ENCODE data around the gene TEX261.

Gene TEX261

DNA sequence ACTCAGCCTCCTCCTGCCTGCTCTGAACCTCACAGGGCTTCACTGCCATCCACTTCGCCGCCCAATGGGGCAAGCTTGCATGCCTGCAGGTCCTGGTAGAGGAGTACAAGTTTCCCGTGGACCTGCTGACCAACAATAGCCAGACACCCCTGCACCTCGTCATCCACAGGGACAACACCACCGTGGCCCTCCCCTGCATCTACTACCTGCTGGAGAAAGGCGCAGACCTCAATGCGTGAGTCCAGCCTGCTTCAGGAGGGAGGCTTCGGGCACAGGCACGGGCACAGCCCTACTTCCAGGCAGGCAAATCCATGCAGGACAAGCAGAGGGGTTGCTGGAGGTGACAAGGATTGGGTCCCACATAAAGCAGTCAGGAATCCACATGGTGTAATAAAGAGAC lies 15.0 kb downstream of the TEX261 start:
- DNase-seq, result no peak

DNA sequence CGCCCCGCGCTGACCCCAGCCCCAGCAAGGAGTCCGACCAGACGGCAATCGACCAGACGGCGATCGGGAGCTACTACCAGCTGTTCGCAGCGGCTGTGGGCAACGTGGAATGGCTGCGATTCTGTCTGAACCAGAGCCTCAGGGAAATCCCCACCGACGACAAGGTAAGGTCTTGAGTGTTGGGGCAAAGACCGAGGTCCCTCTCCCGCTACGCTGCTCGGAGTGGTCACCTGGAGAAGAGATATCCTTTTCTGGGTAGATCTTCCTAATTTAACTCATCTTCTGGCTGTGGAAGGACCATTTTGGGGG lies 15.5 kb downstream of the TEX261 start:
- DNase-seq, result no peak

DNA sequence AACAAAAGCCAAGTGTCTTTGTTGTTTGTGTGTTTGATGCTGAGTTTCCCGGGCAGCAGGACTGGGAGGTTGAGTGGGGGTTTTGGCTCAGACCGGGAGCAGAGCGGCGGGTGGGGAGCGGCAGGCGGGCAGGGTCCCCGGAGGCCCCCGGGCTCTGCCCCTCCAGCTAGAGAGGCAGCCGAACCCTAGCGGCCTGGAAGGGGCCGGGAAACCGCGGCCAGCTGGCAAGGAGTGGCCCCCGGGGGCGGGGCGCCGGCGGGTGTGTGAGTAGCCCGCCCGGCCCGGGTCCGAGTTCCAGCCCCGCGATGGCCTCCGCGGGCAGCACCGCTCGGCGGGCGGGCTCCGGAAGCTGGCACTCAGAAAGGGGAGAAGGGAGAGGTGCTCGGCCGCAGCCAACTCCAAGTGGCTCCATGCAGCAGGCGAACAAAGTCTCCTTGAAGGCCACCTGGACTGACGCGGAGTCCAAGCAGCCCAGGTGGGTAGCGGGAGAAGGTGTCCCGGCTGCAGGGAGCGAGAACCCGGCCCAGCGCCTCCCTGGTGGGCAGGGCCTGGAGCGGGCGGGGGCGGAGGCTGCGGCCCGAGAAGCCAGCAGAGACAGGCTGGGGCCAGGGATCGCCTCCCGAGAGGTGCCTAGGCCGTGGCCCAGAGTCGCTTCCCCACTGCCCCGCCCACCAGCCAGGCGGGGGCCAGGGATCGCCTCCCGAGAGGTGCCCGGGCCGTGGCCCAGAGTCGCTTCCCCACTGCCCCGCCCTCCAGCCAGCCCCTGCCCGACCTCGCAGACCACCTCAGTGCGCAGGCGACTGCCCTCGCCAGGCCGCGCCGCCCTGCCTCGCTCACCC lies 16.1 kb downstream of the TEX261 start, which contains the start of gene ANKRD53:
TSS of gene ANKRD53 (plus strand) at position 290 of the 839 bp plus-strand sequence. CDS start at position 306, 16 bp downstream.
- DNase-seq, result peak; percentile 73

DNA sequence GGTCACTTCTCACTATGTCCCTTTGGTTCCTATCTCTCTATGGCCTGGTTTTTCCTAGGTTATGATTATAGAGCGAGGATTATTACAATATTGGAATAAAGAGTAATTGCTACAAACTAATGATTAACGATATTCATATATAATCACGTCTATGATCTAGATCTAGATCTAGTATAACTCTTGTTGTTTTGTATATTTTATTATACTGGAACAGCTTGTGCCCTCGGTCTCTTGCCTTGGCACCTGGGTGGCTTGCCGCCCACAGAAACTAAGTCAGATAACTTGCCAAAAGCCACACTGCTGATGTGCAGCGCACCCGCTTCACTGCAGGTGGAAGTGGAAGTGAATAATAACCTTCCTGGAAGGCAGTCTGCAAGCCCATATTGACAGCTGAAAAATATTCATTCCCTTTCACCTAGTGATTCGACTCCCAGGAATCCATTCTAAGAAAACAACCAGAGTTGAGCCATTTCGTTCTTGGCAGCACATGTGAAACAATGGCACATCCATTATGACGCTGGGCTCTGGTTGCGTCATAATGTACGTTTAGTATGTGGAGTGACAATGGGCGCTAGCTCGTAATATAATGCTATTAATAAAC lies 17.0 kb downstream of the TEX261 start:
- peak; percentile 73 for DNase-seq

DNA sequence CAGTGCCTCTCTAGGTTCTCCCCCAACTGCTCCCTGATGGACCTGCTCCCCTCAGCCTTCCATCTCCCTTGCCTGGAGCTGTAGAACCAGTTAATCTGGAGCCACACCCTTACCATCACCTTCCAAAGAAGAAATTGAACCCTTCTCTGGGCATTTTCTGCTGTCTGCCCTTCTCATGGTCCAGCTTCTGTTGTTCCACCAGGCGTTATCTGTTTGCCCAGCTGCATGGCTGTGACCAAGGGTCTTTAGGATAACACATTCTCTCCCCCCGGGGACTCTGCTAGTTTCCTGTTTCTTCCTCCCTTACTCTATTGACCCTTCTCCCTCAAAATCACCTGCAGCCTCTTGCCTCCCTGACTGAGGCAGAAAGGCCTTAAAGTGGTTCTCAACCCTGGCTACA lies 19.4 kb downstream of the TEX261 start:
- no peak for DNase-seq

DNA sequence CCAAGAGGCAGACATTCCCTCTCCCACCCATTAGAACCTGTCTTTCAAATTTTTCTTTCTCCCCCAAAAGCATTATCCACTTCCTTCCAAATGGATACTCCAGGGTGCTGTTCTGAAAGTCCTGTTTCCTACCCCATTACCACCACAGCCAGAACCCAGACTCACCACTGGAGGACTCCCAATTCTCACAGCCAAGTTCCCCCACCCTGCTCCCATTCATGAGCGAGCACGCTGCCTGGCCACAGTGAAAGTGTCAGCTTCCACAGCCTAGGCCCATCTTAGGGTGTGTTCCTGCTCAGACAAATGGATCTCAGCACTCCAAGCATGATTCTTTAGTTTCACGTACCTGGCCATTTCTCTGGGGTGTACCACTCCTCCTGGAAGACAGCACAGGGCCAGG lies 20.1 kb downstream of the TEX261 start:
- no peak for DNase-seq

DNA sequence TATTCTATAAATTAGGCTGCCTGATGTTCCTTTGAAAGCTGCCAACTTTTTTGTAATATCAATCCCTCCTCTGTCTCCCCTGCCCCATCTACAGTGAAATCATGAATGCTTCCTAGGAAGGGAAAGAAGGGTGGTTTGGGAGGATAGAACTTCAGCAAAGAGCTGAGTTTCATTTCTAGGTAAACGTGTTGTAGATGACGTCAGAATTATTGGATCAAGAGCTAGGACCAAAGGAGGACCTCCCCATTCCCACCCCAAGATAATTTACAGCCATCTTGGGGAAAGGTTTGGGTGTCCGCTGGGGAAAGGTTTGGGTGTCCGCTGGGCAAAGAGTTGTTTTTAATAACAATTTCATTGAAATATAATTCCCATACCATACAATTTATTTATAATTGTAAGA lies 27.5 kb downstream of the TEX261 start:
- no peak for DNase-seq

DNA sequence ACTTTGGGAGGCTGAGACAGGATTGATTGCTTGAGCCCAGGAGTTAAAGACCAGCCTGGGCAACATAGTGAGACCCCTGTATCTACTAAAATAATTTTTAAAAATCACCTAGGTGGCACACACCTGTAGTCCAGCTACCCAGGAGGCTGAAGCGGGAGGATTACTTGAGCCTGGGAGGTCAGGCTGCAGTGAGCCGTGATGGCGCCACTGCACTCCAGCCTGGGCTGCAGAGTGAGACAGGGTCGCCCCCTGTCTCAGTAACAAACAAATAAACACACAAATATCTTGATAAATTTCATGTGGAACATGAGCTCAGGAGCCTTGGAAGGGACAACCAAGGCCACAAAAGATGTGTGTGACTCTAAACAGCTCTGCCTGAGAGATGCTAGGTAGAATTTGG lies 28.0 kb downstream of the TEX261 start:
- no peak for DNase-seq

DNA sequence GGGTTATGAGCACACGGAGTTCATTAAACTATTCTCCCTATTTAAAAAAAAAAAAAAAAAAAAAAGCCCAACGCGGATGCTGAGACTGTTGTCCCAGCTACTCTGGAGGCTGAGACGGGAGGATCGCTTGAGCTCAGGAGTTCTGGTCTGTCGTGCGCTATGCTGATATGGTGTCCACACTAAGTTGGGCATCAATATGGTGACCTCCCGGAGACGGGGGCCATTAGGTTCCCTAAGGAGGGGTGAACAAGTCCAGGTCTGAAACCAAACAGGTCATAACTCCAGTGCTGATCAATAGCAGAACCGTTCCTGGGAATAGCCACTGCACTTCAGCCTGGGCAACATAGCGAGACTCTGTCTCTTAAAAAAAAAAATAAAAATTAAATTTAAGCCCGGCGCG lies 29.2 kb downstream of the TEX261 start:
- no peak for DNase-seq

DNA sequence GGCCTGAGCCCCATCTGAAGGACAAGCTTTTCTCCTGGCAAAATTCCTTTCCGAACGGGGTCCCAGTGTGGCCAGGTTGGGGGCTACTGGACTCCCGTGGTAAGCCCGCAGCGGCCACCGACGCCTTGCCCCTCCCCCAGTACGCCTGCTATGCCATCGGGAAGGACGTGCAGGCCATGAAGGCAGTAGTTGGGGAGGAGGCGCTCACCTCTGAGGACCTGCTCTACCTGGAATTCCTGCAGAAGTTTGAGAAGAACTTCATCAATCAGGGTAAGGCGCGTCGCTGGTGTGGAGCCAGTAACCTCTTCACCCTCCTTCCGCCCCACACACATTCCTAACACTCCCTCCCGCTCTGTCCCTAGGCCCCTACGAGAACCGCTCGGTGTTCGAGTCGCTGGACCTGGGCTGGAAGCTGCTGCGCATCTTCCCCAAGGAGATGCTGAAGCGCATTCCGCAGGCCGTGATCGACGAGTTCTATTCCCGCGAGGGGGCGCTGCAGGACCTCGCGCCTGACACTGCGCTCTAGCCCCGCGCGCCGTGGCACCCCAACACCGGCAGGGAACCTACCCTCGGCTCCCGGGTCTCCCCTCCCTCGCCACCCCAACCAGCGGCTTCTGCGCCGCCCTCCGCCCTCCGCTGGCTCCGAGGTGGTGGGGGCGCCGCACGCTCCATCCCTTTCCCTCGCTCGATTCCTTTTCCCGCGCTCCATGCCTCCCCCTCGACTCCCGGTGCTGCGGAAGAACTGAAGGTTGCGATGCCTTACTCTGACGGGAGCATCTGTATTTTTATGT lies 29.9 kb downstream of the TEX261 start:
- DNase-seq, result no peak

DNA sequence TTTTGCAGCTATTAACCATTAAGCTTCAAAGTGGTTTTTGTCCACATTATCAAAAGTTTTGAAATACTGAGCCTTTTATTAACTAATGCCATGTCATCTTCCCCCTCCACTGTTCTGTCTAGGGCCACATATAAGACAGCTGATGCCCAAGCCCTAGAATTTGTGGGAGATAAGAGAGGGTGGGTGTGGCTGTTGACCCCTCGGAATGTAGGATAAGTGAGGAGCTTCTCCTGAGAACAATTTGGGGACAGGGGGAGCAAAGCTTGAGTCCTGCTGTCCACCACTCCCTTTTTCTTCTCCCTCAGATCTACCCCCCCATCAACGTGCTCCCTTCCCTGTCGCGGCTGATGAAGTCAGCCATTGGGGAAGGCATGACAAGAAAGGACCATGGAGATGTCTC lies 30.5 kb downstream of the TEX261 start:
- no peak for DNase-seq

DNA sequence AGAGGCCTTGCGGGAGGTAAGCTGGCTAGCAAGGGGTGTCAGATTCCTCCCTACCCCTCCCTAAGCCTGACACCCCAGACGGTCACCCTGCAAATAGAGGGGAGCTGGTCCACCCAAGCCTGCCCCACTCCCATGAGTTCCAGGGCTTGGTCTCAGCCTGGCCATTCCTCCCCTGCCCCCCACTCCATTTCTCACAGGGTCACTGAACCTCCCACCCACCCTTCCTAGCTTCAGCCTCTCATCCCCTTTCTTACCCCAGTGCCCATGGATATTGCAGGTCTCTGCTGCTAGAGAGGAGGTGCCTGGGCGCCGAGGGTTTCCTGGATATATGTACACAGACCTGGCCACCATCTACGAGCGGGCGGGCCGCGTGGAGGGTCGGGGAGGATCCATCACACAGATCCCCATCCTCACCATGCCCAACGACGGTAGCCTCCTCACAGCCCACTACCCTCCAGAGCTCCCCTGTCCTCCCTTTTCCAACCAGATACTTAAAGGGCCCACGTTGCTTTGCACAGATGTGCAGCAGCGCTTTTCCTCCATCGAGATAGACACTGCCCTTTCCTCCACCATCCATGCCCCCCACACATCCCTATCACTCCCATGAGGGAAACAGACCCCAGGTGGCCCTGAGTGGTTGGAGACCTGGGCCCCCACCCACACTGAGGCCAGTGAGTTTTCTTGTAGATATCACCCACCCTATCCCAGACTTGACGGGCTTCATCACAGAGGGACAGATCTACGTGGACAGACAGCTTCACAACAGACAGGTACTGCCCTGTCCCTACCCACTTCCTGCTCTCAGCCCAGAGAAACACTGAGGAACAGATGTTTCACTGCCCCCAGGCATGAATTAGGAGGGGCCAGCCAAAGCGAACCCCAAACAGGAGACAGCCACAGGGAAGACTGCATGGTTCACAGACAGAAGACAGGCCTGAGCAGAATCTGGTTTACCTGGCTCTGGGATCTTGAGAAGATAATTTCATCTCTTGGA lies 31.5 kb downstream of the TEX261 start:
- DNase-seq, result no peak

DNA sequence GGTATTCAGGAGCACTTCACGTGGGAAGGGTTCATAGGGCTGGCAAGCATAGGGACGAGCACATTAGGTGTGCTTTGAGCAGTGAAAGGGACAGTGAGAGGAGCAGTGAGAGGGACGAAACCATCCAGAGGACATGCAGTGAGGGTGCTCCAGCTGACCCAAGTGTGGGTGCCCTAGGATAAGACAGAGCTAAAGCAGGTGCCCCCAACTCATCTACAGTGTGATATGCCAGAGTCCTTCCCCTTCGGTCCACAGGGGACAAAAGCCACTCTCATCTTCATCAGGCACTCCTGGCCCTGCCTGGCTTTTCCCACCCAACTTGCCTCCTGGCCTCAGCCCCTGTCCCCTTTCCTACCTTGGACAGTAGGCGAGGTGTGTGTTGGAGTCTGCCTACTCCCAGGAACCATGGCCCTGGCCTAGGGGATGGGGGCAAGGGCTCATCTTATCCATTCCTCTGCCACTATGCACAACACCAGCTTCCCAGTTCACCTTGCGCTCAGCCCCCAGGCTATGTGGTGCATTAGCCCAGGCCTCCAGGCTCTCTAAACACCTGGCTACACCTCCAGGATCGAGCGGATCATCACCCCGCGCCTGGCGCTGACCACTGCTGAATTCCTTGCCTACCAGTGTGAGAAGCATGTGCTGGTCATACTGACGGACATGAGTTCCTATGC lies 32.3 kb downstream of the TEX261 start:
- DNase-seq, result no peak

DNA sequence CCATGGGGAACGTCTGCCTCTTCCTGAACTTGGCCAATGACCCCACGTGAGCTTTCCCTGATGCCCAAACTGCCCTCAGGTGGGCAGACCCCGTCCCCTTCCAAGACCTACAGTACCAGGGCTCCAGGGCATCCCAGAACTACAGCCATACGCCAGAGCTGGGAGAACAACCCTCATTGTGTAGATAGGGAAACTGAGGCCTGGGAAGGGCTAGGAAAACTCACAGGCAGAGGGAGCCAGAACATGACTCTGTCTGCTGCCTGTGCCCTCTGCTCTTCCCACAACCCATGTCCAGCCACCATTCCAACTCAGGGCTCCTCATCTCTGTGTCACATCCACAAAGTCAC lies 33.1 kb downstream of the TEX261 start:
- DNase-seq, result no peak

DNA sequence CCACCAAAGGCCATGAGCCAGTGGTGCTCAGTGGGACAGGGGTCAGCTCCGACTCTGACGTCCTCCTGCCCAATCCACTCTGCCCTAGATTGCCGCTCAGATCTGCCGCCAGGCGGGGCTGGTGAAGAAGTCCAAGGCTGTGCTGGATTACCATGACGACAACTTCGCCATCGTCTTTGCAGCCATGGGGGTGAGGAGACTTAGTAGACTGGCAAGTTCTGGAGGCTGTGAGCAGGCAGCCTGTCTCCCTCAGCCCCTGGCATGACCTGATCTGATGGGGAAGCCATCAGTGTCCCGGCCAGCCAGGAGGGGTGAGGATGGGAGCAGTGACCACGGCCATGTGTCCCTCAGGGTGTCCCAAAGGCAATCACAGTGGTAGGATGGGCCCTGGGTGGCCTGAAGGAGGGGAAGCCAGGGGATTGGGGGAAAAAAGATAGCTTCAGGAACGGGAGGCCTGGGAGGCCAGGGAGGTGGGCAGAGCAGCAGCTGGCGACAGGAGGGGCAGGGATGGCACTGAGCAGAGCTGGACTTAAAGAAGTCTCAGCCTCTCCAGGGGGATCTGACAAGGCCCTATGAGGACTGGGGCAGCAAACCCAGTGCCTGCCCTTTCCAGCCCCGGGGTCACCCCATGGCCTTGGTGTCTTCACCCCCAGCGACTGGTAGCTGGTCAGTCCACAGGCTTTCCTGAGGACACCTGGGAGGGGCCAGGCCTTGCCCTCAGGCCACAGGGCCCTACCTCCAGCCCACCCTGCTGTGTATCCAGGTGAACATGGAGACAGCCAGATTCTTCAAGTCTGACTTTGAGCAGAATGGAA lies 33.6 kb downstream of the TEX261 start:
- DNase-seq, result no peak

DNA sequence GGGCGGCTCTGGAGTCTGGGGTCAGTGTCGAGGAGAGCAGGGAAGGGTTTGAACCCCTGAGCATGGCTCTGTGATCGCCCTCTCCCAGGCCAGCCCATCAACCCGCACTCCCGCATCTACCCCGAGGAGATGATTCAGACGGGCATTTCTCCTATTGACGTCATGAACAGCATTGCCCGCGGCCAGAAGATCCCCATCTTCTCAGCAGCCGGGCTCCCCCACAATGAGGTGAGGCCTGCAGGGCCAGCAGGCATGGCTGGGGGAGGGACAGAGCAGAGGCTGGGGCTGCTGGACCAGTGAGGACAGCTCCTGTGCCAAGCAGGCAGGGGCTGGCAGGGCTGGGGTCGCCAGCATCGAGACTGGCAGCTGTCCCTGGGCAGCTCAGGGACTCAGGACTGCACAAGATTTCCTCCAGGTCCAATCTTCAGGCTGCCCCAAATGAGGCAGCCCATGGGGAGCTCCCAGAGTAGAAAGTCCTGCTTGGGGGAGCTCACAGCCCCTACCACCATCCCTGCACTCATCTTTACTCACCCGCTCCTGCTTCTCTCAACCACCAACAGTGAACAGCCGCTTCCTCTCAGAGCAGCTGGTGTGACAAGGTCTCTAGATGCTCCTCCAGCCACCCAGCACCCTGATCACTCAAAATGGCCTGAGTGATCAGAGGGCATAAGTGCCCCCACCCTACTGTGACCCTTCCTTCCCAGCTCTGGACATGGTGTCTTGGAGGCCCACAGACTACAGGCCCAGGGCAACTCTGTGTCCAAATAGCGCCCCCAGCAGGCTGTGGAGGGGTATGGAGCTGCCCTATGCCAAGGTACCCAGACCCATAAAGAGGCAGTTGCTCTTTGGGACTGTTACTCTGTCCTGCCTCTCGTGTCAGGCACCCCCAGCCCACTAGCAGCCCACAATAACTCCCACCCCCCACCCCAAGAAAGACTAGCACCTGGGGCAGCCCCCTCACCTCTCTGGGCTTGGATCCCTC lies 34.5 kb downstream of the TEX261 start:
- no peak for DNase-seq

DNA sequence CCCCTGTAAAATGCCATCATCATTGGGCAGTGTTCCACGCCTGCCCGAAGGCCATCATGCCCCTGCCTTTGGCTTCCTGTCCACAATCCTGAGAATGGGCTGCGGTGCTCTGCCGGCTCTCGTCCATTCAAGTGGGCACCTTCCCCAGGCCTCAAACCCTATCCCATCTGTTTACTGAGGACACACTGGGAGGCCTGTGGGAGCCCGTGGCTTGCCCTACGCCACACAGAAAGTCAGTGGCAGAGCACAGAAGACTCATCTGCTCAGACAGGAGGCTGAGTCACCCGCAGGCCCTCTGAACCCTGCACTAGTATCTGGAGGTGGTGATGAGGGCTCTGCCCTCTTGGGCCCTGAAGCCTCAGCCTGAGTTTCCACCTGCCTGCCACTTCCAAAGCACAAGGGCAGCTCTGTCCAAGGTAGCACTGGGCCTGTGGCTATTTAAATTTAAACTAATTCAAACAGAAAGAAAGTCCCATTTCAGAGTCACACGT lies 35.4 kb downstream of the TEX261 start:
- DNase-seq, result no peak

DNA sequence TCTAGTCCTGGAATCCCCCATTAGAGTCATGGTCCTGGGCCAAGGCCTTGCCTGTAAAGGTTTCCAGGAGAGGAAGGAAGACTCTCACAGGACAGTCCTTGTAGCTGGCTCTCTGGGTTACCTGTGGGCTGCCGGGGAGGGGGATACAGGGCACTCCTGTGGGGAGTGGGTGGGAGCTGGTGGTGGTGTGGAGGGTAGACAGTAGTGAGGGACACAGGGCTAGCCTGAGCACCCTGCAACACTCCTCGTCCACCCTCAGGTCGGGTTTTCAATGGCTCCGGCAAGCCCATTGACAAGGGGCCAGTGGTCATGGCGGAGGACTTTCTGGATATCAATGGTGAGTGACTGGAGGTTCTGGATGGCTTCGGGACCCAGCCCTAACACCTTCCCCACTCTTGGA lies 35.9 kb downstream of the TEX261 start:
- DNase-seq, result no peak

DNA sequence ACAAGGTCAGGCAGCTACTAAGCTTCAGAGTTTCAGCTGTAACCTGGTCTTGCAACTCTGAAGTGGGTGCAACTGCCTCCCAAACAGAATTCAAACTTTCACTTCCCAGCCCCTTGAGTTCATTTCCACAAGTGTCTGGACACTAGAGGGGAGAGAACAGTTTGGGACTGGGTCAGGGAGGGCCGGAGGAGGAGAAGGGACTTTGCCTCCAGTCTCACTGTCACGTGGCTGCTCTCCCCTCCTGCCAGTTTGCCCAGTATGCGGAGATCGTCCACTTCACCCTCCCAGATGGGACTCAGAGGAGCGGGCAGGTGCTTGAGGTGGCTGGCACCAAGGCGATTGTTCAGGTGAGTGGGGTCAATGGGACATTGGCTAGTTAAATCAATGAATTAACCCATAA lies 36.9 kb downstream of the TEX261 start:
- no peak for DNase-seq

DNA sequence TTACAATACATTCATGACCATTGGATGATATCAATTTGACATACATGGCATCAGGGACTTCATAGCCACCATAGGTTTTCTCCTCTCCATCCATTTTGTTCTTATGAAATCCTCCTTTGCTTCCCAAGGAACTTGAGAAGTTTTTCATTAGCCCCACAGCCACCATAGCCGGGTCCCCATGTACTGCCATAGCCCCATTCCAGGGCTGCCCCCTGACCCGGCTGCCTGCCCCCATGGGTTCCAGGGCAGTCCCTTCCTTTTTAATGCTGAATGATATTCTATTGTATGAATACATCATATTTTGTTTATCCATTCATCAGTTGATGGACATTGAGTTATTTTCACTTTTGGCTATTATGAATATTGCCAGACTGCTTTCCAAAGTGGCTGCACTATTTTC lies 38.5 kb downstream of the TEX261 start:
- no peak for DNase-seq

Data from DMS79 treated with DMSO at 0.1 percent for 48 hours (cell line).